ENCODE measurements around the gene ADAMTS17.

ADAMTS17 gene

GRCh38 chr15:100007609-100008008, 334.2 kb downstream of the ADAMTS17 start:
- DNase-seq, result no peak

DNA sequence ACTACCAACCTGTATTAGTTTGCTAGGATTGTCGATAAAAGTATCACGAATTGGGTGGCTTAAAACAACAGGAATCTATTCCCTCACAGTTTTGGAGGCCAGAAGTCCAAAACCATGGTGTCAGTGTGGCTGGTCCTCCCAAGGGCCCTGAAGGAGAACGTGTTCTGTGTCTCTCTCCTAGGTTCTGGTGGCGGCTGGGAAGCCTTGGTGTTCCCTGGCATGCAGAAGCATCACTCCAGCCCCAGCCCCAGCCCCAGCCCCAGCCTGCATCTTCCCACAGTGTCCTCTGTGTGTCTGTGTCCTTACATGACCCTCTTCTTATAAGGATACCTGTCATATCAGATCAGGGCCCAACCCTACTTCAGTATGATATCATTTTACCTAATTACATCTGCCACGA, 336.1 kb downstream of the ADAMTS17 start:
- no peak for DNase-seq

DNA sequence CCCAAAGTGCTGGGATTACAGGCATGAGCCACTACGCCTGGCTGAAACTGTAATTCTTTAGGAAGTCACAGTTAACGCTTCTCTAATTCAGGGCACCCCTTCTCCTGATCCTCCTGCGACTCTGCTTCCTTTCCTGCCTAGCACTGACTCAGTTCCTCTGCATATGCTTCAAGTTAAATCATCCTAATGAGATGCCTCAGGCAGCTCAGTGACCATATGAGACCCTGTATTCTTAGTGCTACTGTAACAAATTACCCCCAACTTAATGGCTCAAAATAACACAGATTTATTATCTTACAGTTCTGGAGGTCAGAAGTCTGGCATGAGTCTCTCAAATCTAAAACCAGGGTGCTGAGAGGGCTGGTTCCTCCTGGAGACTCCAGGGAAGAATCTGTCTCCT, 336.8 kb downstream of the ADAMTS17 start:
- no peak for DNase-seq

DNA sequence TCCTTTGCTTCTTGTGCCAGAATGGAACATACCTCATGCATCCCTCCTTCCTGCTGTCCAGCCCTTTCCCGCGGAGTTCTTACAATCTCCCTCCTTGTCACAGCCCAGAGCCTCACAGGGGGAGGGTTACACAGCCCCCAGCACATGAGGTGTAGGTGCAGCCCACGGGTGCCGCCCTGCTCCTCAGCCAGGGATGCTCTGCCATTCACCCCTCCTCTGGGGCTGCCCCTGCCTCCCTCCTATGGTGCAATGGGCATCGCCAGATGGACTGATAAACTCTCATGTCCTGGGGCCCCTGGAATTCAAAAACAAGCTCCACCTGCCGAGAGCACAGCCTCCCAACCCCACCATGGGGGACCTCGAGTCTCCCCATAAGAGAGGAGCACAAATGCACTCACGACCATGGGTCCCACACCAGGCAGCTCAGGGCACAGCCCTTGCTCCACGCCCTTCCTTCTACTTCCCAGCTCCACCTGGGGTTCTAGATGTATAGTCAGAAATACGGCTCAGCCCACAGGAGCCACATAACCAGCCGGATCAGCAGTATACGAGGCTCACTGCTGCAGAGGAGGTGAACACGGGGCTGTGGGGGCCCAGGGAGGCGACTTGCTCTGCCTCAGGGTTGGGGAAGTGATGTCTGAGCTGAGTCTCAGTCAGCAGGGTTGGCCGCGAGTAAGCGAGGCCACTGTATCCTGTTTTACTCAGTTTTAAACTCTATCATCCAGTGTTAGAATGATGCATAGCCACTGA, 338.8 kb downstream of the ADAMTS17 start:
- DNase-seq, result no peak

- DNase-seq, result no peak
Measured at GRCh38 chr15:100002086-100002620, 339.6 kb downstream of the ADAMTS17 start.

DNA sequence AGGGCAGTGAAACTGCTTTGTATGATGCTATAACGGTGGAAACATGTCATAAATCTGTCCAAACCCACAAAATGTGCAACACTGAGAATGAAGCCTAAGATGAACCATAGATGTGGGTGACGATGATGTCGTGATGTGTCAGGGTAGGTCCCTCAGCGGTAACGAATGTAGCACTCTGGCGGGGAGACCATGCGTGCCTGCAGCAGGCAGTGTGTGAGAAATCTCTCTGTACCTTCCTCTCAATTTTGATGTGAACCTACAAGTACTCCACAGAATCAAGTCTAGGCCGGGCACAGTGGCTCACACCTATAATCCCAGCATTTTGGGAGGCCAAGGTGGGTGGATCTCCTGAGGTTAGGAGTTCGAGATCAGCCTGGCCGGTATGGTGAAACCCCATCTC, 340.4 kb downstream of the ADAMTS17 start:
- DNase-seq, result no peak

DNA sequence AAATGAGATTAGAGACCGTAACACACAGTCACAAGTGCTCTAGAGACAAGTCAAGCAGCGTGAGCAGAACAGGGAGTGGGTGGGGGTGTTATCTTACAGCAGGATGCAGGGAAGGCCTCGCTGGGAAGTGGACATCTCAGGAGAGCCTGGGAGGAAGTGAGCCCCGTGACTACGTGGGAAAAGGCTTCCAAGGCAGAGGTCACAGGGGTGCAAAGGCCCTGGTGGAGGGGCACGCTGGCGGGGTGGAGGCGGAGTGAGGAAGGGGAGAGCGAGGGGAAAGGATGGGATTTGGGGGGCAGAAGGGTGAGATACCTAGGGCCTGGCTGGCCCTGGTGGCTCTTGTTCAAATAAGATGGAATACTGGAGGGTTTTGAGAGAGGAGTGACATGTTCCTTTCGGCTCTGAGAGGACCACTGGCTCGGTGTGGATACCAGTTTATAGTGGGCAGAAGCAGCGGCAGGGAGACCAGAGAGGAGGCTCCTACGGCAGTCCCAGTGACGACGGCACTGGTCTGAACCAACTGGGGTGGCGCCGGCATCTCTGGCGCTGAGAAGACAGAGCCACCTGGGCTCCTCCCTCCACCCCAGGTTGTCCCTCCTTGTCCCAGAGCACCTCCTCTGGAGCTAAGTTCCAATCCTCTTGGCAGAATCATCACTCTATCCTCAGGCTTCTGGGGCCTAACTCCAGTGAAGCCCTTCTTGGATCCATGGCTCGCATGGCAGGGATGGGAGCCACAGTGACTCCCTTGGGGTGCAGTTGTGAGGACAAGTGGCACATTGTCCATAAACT, 342.3 kb downstream of the ADAMTS17 start:
- DNase-seq, result no peak

DNA sequence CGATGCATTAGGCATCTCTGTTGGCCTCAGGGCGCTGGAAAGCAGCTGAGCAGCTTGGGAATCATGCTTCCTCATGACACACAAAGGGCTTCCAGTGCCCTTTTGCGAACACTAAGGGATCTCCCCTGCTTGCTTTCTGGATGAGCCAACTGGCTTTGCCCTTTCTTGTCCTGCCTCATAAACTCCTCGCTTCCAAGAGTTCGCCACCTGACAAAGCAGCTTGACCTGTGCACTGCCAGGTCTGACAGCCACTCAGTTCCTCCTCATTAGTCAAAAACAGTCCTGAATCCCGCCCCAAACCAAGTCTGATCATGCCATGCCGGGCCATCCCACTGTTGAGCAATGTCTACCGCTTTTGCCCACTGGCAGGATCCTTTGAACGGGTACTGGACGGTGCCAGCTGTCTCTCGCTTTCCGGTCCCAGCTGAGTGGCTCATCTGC, 343.1 kb downstream of the ADAMTS17 start:
- no peak for DNase-seq

DNA sequence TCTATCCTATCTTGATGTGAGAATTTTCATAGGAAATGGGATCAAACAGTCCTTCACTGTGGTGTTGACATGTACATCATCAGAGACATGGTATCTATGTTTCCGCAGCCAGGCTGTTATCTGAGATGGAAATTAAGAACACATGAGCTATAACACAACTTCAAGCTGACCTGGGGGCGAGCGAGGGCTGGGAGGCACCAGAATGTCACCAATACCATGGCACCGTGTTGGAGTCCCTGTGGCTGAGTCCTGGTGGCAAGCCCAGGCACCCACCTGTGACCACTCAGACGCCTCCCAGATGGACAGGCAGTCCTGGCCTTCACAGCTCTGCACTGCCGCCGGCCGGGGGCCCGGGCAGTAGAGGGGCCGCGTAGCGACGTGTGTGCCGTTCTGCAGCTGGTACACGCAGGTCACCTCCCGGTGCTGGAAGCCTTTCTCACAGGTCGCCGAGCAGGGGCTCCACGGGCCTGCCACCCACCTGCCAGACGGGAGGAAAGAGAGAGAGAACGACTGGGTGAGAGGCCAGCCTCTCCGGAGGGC, 344.6 kb downstream of the ADAMTS17 start:
- no peak for DNase-seq

GRCh38 chr15:99996660-99997059, 345.1 kb downstream of the ADAMTS17 start:
- DNase-seq, result no peak

DNA sequence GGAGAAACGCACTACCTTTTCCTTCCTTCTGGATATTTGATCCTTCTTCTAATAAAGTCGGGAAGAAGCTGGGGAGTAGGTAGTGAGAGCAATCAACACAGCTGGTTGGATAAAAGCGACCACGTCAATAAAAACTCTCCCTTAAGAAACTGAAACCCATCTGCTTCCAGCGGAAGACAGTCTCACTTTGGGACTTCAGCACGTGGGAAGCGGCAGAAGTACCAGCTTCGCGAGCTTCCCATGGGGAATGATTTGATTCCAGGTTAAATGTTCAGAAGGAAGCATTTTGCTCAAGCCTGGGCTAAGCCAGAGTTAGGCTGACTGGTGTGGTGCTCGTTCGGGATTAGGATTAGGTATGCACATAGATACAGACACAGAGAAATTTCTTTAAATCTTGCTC, 346.2 kb downstream of the ADAMTS17 start:
- DNase-seq, result no peak

DNA sequence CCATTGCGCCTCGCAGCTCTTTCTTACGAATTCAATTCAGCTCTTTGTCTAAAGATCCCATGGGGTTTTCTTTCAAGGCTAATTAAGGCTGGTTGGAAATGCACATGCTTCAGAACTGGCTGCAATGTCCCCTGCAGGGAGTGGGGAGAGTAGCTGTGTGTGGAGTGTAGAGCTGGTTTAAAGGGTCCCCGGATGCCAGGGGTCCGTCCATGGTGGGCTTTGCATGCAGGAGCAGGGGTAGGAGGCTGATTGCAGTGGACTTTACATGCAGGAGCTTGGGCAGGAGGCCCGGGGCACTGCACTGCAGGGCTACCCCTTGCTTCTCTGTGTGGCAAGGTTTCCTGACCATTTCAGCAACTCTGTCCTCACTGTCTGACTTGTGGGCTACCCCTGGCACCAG, 346.9 kb downstream of the ADAMTS17 start:
- DNase-seq, result no peak

DNA sequence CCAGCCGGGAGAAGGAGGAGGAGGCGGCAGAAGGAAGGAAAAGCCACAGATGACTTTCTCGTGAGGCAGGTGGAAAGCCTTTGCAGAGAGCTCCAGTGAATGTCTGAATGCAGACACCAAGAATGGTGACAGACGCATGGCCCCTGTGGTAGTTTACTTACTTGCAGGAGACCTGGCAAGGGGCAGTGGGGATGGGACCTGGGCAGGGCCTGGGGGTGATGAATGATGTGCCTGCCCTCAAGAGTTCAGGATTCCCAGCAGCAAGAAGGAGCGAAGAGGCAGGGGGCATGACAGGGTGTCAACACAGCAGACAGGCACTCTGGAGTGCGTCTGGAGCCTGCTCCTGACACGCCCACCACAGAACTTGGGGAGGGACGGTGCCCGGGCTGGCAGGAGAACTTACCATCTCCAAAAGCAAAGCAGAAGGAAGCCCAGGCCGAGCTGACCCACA, 348.1 kb downstream of the ADAMTS17 start:
- no peak for DNase-seq

GRCh38 chr15:99993262-99993661, 348.5 kb downstream of the ADAMTS17 start:
- DNase-seq, result no peak

DNA sequence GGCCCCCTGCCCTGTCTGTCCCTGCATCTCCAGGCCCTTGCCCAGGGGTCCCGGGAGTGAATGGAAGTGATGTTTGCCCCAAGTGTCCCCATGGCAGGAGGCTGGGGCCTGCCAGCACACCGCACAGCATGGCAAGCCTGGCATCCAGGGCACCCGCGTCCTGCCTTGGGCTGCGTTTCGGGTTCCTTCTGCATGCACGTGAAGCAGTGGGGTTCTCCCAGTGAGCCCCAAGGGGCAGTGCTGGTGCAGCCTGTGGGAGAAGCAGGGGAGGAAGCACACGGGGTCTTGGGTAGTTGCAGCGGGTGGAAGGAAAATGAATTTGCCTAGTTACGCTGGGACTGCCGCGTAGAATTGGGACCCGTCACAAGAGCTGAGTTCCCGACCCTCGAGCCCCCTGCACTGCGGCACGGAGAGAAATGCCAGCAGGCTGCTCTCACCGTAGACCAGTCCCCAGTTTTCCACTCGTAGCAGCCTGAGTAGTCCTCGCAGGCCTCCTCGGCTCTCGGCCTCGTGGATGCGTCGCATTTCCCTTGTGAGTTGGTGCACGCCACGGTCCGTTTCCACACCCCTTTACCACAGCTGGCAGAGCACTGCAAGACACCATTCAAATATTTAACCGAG, 349.1 kb downstream of the ADAMTS17 start:
- no peak for DNase-seq

DNA sequence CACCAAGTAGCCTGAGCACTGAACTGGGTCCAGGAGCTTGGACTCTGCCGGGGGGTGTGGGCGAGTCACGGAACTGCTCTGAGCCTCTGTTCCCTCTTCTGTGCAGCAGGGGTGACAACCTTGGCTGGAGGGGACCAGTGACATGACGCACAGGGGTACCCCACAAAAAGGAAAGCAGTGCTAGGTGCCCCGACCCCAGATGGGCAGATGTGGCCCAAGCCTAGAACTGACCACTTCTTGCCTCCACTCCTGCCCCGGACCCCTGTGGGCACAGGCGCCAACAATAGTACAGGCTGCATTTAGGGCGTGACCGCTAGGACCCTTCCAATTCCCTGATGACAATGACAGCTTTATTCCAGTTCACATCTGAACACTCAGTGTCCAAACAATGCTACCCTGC, 352.7 kb downstream of the ADAMTS17 start:
- no peak for DNase-seq

- DNase-seq, result no peak
Measured at GRCh38 chr15:99987701-99988100, 354.1 kb downstream of the ADAMTS17 start.

GRCh38 chr15:99987119-99987506, 354.7 kb downstream of the ADAMTS17 start:
- no peak for DNase-seq

GRCh38 chr15:99986297-99987118, 355.3 kb downstream of the ADAMTS17 start:
- no peak for DNase-seq

GRCh38 chr15:99985878-99986277, 355.9 kb downstream of the ADAMTS17 start:
- no peak for DNase-seq

DNA sequence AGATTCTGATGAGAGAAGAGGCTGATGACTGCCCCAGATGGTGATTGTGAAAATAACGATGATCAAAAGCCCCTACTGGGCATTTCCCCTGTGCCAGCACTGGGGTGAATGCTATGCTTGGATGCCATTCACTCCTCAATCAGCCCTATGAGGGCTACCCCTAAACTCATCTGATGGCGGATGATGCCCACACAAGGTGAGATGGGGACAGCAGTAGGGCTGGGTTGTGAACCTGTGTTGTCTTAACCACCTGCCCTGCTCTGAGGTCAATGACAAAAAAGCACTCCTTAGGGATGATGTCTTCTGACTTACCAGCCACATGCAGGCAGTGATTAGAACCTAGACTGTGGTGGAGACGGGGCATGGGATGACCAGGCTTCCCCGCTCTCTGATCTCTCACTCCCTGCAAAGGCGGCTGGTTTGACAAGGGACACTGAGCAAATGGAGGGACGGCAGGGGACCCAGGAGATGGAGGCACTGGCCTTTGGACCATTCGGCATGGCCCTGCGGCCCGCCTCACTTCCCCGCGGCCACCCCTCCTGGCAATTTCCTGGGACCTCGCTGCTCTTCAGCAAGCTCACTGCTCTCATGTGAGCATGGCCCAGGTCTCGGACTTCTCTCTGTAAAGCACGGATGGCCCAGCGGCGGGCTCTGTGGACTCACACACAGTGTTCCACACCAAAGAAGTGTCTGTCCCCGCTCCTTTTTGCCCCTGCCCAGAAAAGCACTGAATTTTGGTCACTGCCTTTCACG, 357.1 kb downstream of the ADAMTS17 start:
- DNase-seq, result no peak

DNA sequence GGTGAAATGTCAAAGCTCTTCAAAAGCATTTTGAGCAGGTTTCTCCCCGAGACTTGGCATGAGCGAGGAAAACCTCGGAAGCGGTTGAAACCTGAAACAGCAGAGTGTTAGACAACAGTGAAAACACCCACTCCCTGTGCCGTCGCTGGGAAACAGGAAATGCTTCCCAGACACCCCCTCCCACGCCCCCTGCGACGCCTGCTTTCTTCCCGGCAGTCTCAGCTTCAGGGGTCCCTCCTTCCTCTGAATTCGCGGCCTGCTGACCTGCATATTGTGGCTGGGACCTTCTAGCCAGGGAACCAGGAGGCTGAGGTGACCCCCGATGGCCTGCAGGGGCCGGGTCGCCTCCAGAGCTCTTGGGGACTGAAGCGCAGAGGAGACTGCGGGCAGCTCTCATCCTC, 357.9 kb downstream of the ADAMTS17 start:
- DNase-seq, result no peak
